ELF-1 (cell line): ENCODE measurements around the gene TRABD2B.
A peak's percentile ranks its signal among the peaks of the same experiment; 100 is the strongest.

Experiments used
- DNase-seq: peaks from one replicate; pipeline ENCODE4 v3.0.0-alpha.2; 2016; ENCODE audit warnings: low read depth, low spot score

TRABD2B gene

DNA sequence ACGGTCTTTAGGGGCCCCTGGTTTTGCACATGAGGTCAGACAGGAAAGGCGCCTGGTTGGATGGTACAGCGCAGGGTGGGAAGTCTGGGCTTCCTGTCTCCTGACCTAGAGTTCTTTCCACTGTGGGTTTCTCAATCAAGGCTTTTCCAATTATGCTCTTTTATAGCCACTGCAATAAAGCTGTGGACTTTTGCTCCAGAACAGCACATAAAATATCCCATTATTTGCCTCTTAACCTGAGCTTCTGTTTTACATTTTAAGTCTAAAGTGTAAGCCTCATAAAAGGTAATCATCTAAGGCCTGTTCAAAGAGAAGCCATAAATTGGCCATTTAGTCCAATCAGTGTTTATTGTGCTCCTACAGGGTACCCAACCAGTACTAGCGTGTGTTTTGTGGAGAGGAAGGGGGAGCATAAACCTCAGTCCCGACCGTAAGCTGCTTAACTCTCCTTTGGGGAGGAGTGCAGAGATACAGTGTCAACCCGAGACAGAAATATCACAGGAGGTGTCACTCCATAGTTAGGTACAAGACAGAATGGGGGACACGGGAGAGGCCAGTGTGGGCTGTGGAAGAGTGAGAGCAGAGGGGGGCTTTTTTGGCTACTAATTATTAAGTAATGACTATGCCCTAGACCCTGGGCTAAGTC lies 270.0 kb downstream of the TRABD2B start:
- DNase-seq, result no peak

- DNase-seq, result peak; percentile 82
Observed at GRCh38 chr1:47725992-47726855, 271.0 kb downstream of the TRABD2B start.

DNA sequence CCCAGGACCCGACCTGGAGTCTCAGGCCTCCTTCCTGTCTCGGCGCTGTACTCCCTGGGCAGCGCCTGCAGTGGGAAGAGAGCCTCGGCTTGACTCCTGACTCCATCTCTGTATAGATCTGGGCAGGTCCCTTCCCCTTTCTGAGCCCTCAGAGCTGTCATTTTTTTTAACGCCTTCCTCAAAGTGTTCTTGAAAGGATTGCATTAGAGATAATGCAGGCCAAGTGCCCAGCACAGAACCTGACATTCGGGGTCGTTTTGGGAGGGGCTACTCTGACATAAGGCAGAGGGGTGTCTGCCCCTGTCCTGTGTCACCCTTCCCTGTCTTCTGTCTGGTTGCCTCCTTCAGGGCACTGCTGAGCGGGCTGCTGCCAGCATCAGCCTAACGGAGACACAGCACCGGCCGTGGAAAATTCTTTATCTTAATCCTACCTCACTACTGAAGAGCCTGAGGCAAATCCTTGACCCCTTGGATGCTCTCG lies 271.6 kb downstream of the TRABD2B start:
- DNase-seq, result no peak

- peak; percentile 42 for DNase-seq
Observed at GRCh38 chr1:47725000-47725473, 272.1 kb downstream of the TRABD2B start.

GRCh38 chr1:47724432-47724999 lies 272.7 kb downstream of the TRABD2B start:
- no peak for DNase-seq

- DNase-seq, result no peak
Observed at GRCh38 chr1:47722909-47723580, 274.1 kb downstream of the TRABD2B start.

GRCh38 chr1:47722101-47722500 lies 275.1 kb downstream of the TRABD2B start:
- DNase-seq, result no peak

- peak; percentile 46 for DNase-seq
Observed at GRCh38 chr1:47720111-47720510, 277.1 kb downstream of the TRABD2B start.

- DNase-seq, result no peak
Observed at GRCh38 chr1:47717341-47717740, 279.8 kb downstream of the TRABD2B start.

DNA sequence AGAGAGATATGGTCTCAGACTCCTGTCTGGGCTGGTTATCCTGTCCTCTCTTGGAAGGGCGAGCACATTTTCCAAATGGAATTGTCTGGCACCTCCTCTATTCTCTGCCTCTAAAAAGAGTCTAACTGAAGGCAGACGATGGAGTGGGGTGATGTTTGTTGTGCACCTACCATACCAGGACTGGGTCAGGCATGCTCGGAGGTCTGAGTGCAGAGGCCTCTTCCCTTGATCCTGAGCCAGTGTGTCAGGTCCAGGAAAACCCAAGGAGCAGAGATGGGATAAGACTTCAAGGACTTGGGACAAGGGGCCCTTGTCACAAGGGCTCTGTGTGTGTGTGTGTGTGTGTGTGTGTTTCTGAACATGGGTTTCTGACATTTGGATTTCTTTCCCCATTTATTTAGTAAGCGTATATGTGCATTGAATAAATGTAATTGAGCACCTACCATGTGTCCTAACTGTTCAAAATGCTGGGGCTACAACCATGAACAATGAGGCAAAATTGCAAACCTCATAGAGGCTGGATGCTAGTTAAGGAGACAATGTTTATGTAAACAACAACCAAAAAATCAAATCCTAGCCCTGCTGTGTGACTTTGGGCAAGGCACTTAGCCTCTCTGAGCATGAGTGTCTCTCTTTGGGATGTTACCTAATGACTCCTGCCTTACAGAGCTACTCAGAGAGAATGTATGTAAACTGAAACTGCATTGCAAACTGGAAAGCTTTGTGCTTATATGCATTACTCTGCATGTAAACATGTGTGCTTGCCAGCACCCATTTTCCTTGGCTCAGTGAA lies 283.0 kb downstream of the TRABD2B start:
- no peak for DNase-seq

DNA sequence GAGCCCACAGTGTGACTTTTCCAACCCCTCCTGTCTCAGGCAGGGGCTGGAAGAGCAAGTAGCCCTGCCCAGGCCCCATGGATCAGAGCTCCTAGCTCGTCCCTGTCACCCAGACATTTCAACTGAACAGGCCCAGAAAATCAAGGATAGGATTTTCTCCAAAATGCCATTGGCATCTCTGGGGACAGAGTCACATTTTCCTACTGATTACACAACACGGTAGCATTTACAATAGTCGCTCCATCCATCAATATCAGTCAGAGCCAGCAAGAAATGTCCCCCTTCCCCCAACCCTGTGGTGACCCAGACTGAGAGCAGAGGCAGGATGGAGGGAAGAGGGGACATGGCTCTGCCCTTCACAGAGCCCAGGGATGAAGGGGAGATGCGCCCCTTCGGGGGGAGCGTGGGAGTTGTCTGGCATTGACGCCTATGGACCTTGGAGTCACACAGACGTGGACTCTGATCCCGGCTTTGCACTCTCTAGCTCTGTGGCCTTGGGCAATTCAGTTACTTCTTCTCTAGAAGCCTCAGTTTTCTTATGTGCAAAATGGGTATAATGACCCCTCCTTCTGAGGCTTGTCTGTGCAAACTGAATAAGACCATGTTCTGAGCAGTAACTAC lies 283.7 kb downstream of the TRABD2B start:
- DNase-seq, result no peak

GRCh38 chr1:47712596-47713299 lies 284.4 kb downstream of the TRABD2B start:
- no peak for DNase-seq

DNA sequence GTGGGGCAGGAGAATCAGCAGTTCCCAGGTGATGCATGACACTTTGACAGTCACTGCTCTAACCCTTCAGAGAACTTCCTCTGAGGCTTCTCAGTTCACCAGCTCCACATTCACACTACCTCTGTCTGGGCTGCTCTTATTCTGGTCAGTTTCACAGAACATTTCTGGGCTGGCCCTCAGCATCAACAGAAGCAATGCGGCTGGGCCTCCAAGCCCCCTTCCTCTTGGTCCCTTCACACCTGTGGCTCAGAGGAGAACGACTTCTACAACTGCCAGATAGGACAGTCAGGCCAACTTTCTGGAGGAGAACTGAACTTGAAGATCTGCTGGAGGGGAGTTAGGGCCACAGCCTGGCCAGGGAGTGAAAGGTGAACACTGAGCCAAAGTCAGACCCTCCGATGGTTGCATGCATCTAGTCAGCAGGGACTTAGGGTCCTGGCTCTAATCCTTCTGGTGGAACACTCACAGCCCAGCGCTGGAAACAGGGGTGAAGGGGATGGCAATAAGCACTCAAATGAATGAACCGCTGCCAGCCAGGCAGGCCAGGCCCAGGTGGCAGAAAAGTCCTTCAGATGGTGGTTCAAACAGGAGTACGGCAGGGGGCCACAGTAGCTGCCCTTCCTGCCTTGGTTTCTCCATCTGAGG lies 285.2 kb downstream of the TRABD2B start:
- no peak for DNase-seq

DNA sequence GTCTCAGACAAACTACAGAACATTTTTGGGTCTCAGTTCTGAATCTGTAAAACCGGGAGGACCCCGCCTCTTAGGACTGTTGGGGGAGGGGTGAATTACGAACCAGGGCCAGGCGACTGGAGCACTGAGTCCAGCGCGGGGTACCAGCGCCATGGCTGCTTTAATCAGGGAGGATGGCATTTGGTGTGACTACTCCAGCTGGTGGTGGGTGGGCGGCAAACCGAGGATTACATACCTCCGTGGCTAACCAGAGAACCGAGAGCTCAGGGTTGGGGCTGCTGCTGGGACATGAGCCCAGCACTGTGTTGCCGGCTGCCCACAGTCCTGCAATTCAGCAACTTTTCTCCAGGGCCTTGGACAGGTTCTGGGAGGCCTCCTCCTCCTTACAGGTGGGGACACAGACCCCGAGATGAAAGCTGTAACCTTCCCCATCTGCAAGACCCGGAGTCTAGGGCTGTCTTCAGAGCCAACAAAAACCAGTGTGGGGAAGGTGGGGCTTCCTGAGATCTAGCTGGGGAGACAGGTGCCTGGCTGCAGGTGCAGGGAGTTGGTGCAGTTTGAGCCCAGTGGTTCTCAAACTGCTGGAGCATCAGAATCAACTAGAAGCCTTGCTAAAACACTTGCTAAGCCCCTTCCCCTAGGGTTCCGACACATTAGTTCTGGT lies 285.9 kb downstream of the TRABD2B start:
- DNase-seq, result no peak
